ENCODE results near the gene CSF1. TPM values are rescaled to one million over a fixed set of nuclear protein-coding genes. Genes with fewer than 3 reads are reported as not detected.

Gene CSF1
- total and polyA plus RNA-seq, 2 of the 13 experiments (the other 11 are each of a cell fraction or from before 2014, with no cell fraction given) = 4.6 to 13.3 TPM

- no peak for TF ChIP-seq THAP8 (CRISPR knock-in tag; IDR thresholded peaks at IDR 0.05; ENCODE audit: borderline replicate concordance)
- TF ChIP-seq YEATS2 (CRISPR knock-in tag; IDR thresholded peaks at IDR 0.05; ENCODE audit: borderline replicate concordance) = no peak
- TF ChIP-seq AGO2 (optimal IDR thresholded peaks at IDR 0.05; ENCODE audit: low read depth, low read length) = no peak
- TF ChIP-seq, protein P1, sequence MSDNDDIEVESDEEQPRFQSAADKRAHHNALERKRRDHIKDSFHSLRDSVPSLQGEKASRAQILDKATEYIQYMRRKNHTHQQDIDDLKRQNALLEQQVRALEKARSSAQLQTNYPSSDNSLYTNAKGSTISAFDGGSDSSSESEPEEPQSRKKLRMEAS (IDR thresholded peaks at IDR 0.05) = peak; percentile 41; the same call in 1 of the 2 replicates
- TF ChIP-seq ZNF607 (CRISPR knock-in tag; IDR thresholded peaks at IDR 0.05; ENCODE audit: borderline replicate concordance) = 0 out of 2 replicates have a peak, but pooled peaks have one; percentile 41
- TF ChIP-seq TSC22D2 (CRISPR knock-in tag; IDR thresholded peaks at IDR 0.05; ENCODE audit: borderline replicate concordance) = no peak
- TF ChIP-seq THAP7 (CRISPR knock-in tag; IDR thresholded peaks at IDR 0.05) = no peak
- no peak for TF ChIP-seq PHF5A (CRISPR knock-in tag; IDR thresholded peaks at IDR 0.05; ENCODE audit: low read depth, unreplicated experiment)
- TF ChIP-seq GATAD2A (CRISPR knock-in tag; IDR thresholded peaks at IDR 0.05) = no peak
- TF ChIP-seq, protein P2, sequence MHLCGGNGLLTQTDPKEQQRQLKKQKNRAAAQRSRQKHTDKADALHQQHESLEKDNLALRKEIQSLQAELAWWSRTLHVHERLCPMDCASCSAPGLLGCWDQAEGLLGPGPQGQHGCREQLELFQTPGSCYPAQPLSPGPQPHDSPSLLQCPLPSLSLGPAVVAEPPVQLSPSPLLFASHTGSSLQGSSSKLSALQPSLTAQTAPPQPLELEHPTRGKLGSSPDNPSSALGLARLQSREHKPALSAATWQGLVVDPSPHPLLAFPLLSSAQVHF (CRISPR knock-in tag; IDR thresholded peaks at IDR 0.05) = no peak
- TF ChIP-seq ZNF713 (CRISPR knock-in tag; IDR thresholded peaks at IDR 0.05) = 0 out of 2 replicates have a peak, but pooled peaks have one; percentile 11
- TF ChIP-seq ZBTB34 (CRISPR knock-in tag; IDR thresholded peaks at IDR 0.05) = no peak
- TF ChIP-seq RNF2 (conservative IDR thresholded peaks at IDR 0.05; ENCODE audit: low read depth) = no peak
- TF ChIP-seq HOXD1 (CRISPR knock-in tag; IDR thresholded peaks at IDR 0.05) = no peak
- TF ChIP-seq ZNF224 (CRISPR knock-in tag; IDR thresholded peaks at IDR 0.05) = no peak
- no peak for TF ChIP-seq ZNF615 (CRISPR knock-in tag; IDR thresholded peaks at IDR 0.05; ENCODE audit: borderline replicate concordance)
- no peak for TF ChIP-seq ZNF703 (CRISPR knock-in tag; IDR thresholded peaks at IDR 0.05; ENCODE audit: borderline replicate concordance)
- TF ChIP-seq TBX3 (IDR thresholded peaks at IDR 0.05; ENCODE audit: borderline replicate concordance) = no peak
- TF ChIP-seq ZNF430 (CRISPR knock-in tag; IDR thresholded peaks at IDR 0.05) = no peak
- TF ChIP-seq ZNF761 (CRISPR knock-in tag; conservative IDR thresholded peaks at IDR 0.05) = no peak
- no peak for TF ChIP-seq ZNF513 (CRISPR knock-in tag; conservative IDR thresholded peaks at IDR 0.05)
- TF ChIP-seq DMTF1 (CRISPR knock-in tag; IDR thresholded peaks at IDR 0.05) = no peak
Measured at GRCh38 chr1:109910123-109910962, at the start of gene CSF1 (continued).

Data from HepG2 (cell line).